ENCODE measurements around the gene KTI12.

DNA sequence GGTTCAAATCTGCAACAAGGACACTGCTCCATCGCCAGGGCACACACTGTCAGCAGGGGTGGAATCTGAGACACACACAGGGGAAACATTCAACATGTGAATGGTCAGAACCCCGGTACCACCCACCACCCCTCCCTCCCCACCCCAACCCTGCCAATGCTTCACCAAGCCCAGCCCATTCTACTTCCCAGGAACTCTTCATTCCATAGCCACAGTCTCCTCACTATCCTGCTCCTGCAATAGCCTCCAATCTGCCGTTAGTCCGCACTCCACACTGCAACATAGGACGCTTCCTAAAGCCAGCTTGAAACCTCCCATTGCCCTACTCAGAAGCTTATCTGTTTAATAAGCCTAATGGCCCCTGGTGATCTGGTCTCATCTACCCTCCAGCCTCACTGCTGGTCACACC, 35.6 kb downstream of the KTI12 start:
- TF ChIP-seq CTCF (conservative IDR thresholded peaks at IDR 0.05; ENCODE audit: low read depth, low read length): no peak
- no peak for TF ChIP-seq EZH2 (IDR thresholded peaks at IDR 0.05; ENCODE audit: borderline replicate concordance, low read depth, low read length, poor library complexity, severe bottlenecking)

Data from A673 (cell line).